ENCODE data around the gene SLC30A5.
"Not testable (repeated sequence)": the region's sequence is repeated elsewhere in the genome, so short reads cannot be mapped to it uniquely, and the experiment has no call there.

Gene SLC30A5
- 23.4 to 116 (median 77.6) reads per million in 9 experiments for total RNA-seq

- H3K4me3 Mint-ChIP-seq: peak within 1 kb of the TSS; percentile 92 to 93
- H3K27me3 Mint-ChIP-seq: no peaks in the 10 kb centered on the region
- H3K36me3 Mint-ChIP-seq (ENCODE audit: insufficient read depth): peaks cover 32% of the 10 kb centered on the region
- DNase-seq (peak; percentile 97 to 98 (median 98)), ATAC-seq (replicated peaks) (peak; percentile 97)
- no peaks in the 10 kb centered on the region for H3K9me3 Mint-ChIP-seq
- H3K4me1 Mint-ChIP-seq (ENCODE audit: low read depth in 2 of 2): peaks cover 10 to 23% of the 10 kb centered on the region in 2 donors
- peak within 1 kb of the TSS; percentile 97 to 98 for H3K27ac Mint-ChIP-seq
Observed at GRCh38 chr5:69093771-69094482, at the start of gene SLC30A5. TSS of gene SLC30A5 (plus strand) at chr5:69094014. CDS start at chr5:69094256, 242 bp downstream.

- H3K27ac Mint-ChIP-seq; ATAC-seq (replicated peaks); H3K27me3 Mint-ChIP-seq; H3K9me3 Mint-ChIP-seq; H3K36me3 Mint-ChIP-seq (ENCODE audit: insufficient read depth); H3K4me1 Mint-ChIP-seq (ENCODE audit: low read depth in 2 of 2); H3K4me3 Mint-ChIP-seq; DNase-seq: not testable (repeated sequence)
Observed at GRCh38 chr5:69045213-69045612, 48.6 kb upstream of the SLC30A5 start.

DNA sequence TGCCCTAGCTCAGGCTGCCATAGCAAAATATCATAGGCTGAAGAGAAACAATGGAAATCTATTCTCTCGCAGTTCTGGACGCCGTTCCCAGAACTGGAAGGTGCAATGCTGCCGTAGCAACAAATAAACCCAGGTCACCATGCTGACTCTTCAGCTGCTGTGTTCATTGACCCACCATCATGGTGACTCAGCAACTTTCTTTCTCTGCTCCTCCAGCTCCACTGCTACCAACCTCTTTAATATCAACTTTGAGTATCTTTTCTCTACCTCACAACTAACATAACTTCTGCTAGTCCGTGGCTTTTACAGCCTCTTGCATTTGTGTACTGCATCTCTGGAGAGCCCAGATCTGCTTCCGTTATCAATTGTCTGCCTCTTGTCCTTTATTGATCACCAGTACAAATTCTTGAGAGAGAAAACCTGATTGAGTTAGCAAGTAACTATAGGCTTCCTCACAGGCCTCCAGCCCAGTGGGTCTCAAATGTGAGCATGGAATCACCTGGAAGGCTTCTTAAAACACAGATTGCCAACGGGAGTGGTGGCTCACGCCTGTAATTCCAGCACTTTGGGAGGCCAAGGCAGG lies 47.3 kb upstream of the SLC30A5 start:
- H3K9me3 Mint-ChIP-seq: no peaks in the 10 kb centered on the region
- no peaks in the 10 kb centered on the region for H3K36me3 Mint-ChIP-seq (ENCODE audit: insufficient read depth)
- H3K4me3 Mint-ChIP-seq: no peak overlapping the region
- DNase-seq: no peak
- no peak overlapping the region for H3K27ac Mint-ChIP-seq
- ATAC-seq (replicated peaks): no peak
- H3K27me3 Mint-ChIP-seq: peaks cover 0 to 8% of the 10 kb centered on the region in 2 donors
- peaks cover 0 to 2% of the 10 kb centered on the region in 2 donors for H3K4me1 Mint-ChIP-seq (ENCODE audit: low read depth in 2 of 2)

GRCh38 chr5:69048230-69048629 lies 45.6 kb upstream of the SLC30A5 start:
- Mint-ChIP-seq H3K4me1 (ENCODE audit: low read depth in 2 of 2) (peaks cover 0 to 2% of the 10 kb centered on the region in 2 donors), H3K27ac (no peak overlapping the region), H3K36me3 (ENCODE audit: insufficient read depth) (no peaks in the 10 kb centered on the region), H3K27me3 (peaks cover 0 to 8% of the 10 kb centered on the region in 2 donors), H3K4me3 (no peak overlapping the region), H3K9me3 (no peaks in the 10 kb centered on the region)
- no peak for DNase-seq
- ATAC-seq (replicated peaks): no peak

- ATAC-seq (replicated peaks) (no peak), DNase-seq (no peak)
- Mint-ChIP-seq H3K9me3 (no peaks in the 10 kb centered on the region), H3K36me3 (ENCODE audit: insufficient read depth) (peaks cover 3% of the 10 kb centered on the region), H3K27ac (no peak overlapping the region), H3K4me3 (no peak overlapping the region), H3K4me1 (ENCODE audit: low read depth in 2 of 2) (no peaks in the 10 kb centered on the region), H3K27me3 (peaks cover 0 to 8% of the 10 kb centered on the region in 2 donors)
Observed at GRCh38 chr5:69049151-69049550, 44.7 kb upstream of the SLC30A5 start.

DNA sequence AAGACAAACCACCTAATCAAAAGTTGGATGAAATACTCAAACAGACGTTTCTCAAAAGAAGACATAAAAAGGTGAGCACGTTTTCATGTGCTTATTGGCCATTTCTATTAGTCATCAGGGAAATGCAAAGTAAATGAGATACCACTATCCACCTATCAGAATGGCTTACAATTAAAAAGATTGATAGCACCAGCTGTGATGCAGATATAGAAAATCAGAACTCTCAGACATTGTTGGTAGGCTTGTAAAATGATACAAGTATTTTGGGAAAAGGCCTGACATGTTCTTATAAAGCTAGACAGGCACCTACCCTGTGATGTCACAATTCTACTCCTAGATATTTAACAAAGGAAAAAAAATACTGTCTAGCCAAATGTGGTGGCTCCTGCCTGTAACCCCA lies 44.0 kb upstream of the SLC30A5 start:
- DNase-seq (no peak), ATAC-seq (replicated peaks) (no peak)
- Mint-ChIP-seq H3K36me3 (ENCODE audit: insufficient read depth) (peaks cover 3% of the 10 kb centered on the region), H3K27me3 (peaks cover 0 to 8% of the 10 kb centered on the region in 2 donors), H3K4me1 (ENCODE audit: low read depth in 2 of 2) (no peaks in the 10 kb centered on the region), H3K4me3 (no peak overlapping the region), H3K27ac (no peak overlapping the region), H3K9me3 (no peaks in the 10 kb centered on the region)

GRCh38 chr5:69050214-69050613 lies 43.6 kb upstream of the SLC30A5 start:
- no peak for DNase-seq
- Mint-ChIP-seq H3K9me3 (no peaks in the 10 kb centered on the region), H3K27ac (no peak overlapping the region), H3K27me3 (peaks cover 0 to 8% of the 10 kb centered on the region in 2 donors), H3K4me3 (no peak overlapping the region), H3K4me1 (ENCODE audit: low read depth in 2 of 2) (no peaks in the 10 kb centered on the region), H3K36me3 (ENCODE audit: insufficient read depth) (peaks cover 3% of the 10 kb centered on the region)
- ATAC-seq (replicated peaks): no peak

DNA sequence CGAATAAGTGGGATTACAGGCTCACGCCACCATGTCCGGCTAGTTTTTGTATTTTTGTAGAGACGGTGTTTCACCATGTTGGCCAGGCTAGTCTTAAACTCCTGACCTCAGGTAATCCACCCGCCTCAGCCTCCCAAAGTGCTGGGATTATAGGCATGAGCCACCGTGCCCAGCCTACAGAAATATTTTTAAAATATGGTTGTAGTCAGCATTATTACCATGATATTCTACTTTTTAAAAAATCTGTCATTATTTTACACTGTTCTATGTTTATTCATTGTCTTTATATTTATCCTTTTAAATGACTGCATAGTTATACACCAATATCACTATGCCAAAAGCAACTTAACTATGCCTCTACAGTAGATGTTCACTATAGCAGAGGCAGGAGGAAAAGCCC lies 41.6 kb upstream of the SLC30A5 start:
- H3K36me3 Mint-ChIP-seq (ENCODE audit: insufficient read depth): peaks cover 3% of the 10 kb centered on the region
- H3K27me3 Mint-ChIP-seq: peaks cover 0 to 8% of the 10 kb centered on the region in 2 donors
- no peaks in the 10 kb centered on the region for H3K4me1 Mint-ChIP-seq (ENCODE audit: low read depth in 2 of 2)
- no peak for ATAC-seq (replicated peaks)
- H3K27ac Mint-ChIP-seq: no peak overlapping the region
- DNase-seq: no peak
- no peak overlapping the region for H3K4me3 Mint-ChIP-seq
- H3K9me3 Mint-ChIP-seq: no peaks in the 10 kb centered on the region

DNA sequence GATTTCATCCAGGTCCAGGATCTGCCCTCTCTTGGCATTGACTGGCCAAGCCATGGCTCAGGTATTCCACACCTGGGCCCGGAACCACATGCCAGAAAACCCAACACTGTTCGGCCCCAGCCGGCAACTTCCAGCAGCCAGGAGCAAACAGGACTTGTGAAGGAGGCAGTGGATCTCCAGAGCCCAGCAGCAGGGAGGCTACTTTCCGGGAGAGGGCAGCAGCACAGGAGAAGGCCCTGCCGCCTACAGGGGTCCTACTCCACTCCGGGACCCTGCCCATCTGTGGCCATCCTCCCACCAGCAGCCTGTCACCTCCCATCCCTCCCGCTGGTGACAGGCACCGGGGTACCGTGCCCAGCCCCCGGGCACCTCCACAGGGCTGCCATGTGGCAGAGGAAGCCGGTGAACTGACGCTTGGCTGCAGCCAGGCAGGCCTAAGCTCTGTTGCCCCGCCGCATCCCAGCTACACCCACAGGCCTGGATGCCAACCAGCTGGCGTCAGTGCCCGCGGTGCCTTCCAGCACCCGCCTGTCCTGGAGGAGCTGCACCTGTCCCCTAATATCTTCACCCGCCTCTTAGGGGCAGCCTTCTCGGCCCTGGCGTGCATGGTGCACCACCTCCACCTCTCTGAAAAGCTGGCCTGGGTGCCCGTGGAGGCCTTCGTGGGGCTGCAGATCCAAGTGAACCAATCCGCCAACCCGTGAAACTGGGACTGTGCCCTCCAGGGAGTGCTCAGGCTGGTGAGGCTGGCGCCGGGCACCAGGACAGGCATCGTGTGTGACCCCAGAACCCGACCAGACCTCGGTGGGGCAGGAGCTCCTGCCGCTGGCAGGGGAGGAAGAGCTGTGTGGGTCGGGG lies 18.9 kb upstream of the SLC30A5 start:
- Mint-ChIP-seq H3K27me3 (peaks cover 4 to 20% of the 10 kb centered on the region in 2 donors), H3K4me1 (ENCODE audit: low read depth in 2 of 2) (no peaks in the 10 kb centered on the region), H3K4me3 (no peak overlapping the region), H3K36me3 (ENCODE audit: insufficient read depth) (peaks cover 3% of the 10 kb centered on the region), H3K27ac (no peak overlapping the region), H3K9me3 (no peaks in the 10 kb centered on the region)
- no peak for DNase-seq
- no peak for ATAC-seq (replicated peaks)

GRCh38 chr5:69075522-69076179 lies 18.2 kb upstream of the SLC30A5 start:
- no peaks in the 10 kb centered on the region for H3K9me3 Mint-ChIP-seq

GRCh38 chr5:69078921-69079540 lies 14.8 kb upstream of the SLC30A5 start:
- no peak overlapping the region for H3K4me3 Mint-ChIP-seq
- peaks cover 0 to 7% of the 10 kb centered on the region in 2 donors for H3K27me3 Mint-ChIP-seq
- peaks cover 3% of the 10 kb centered on the region for H3K36me3 Mint-ChIP-seq (ENCODE audit: insufficient read depth)
- DNase-seq (no peak), ATAC-seq (replicated peaks) (no peak)
- no peak overlapping the region for H3K27ac Mint-ChIP-seq
- no peaks in the 10 kb centered on the region for H3K9me3 Mint-ChIP-seq
- H3K4me1 Mint-ChIP-seq (ENCODE audit: low read depth in 2 of 2): no peaks in the 10 kb centered on the region

More at GRCh38 chr5:69075522-69076179, 18.2 kb upstream of the SLC30A5 start:
- peaks cover 0 to 17% of the 10 kb centered on the region in 2 donors for H3K27me3 Mint-ChIP-seq
- no peak overlapping the region for H3K27ac Mint-ChIP-seq
- no peak for ATAC-seq (replicated peaks)
- H3K36me3 Mint-ChIP-seq (ENCODE audit: insufficient read depth): peaks cover 3% of the 10 kb centered on the region
- H3K4me1 Mint-ChIP-seq (ENCODE audit: low read depth in 2 of 2): no peaks in the 10 kb centered on the region
- no peak for DNase-seq
- no peak overlapping the region for H3K4me3 Mint-ChIP-seq

GRCh38 chr5:69079556-69079955 lies 14.3 kb upstream of the SLC30A5 start:
- Mint-ChIP-seq H3K4me1 (ENCODE audit: low read depth in 2 of 2) (no peaks in the 10 kb centered on the region), H3K4me3 (no peak overlapping the region), H3K36me3 (ENCODE audit: insufficient read depth) (no peaks in the 10 kb centered on the region), H3K9me3 (no peaks in the 10 kb centered on the region), H3K27ac (no peak overlapping the region), H3K27me3 (peaks cover 0 to 7% of the 10 kb centered on the region in 2 donors)
- DNase-seq (no peak), ATAC-seq (replicated peaks) (no peak)

DNA sequence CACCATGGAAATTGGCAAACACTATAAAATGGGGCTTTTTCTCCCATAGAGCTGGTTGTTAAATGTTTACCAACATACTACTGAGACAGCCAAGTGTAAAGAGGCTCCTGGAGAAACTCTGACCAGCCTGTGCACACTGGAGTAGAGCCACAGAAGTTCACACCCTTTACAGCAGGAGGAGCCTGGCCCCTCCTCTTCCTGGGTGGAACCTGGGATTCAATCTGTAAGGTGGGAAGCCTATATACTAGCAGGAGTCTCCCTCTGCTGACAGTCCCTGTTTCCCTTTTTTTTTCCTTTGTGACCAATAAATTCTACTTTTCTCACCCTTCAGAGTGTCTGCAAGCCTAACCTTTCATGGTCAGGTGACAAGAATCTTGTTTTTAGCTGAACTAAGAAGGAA lies 10.4 kb upstream of the SLC30A5 start:
- H3K4me1 Mint-ChIP-seq (ENCODE audit: low read depth in 2 of 2): no peaks in the 10 kb centered on the region
- DNase-seq (no peak), ATAC-seq (replicated peaks) (no peak)
- H3K27me3 Mint-ChIP-seq: no peaks in the 10 kb centered on the region
- H3K4me3 Mint-ChIP-seq: no peak overlapping the region
- no peaks in the 10 kb centered on the region for H3K9me3 Mint-ChIP-seq
- no peaks in the 10 kb centered on the region for H3K36me3 Mint-ChIP-seq (ENCODE audit: insufficient read depth)
- no peak overlapping the region for H3K27ac Mint-ChIP-seq

All from effector memory CD8-positive, alpha-beta T cell (primary cell).